Caki2 (cell line): Measurements from ENCODE around the gene CHST5. TPM values are rescaled to one million over a fixed set of nuclear protein-coding genes. Genes with fewer than 3 reads are reported as not detected.
"Not testable (repeated sequence)": the region's sequence is repeated elsewhere in the genome, so short reads cannot be mapped to it uniquely, and the experiment has no call there.

Source experiments
- DNase-seq: peaks from one replicate; pipeline ENCODE4 v3.0.0-alpha.2; 2015; ENCODE audit warnings: low read depth
- in situ Hi-C: cut with HindIII; loops from 2 replicates; pipeline ENCODE4 v1.10.0; 2016; ENCODE audit warnings: low sequenced_read_pairs, low pct_unique_long_range_greater_than_20kb, mixed read lengths
- total RNA-seq: library from RNA; depleted of rRNA; stranded (reverse); fragments of >200 nt; shearing (Covaris generic); gene quantifications from 2 replicates; pipeline ENCODE4 v1.2.3, GENCODE V29; 2014; ENCODE audit warnings: low replicate concordance

CHST5 gene
- total RNA-seq, 1 experiment from 2014 or later: not detected

DNA sequence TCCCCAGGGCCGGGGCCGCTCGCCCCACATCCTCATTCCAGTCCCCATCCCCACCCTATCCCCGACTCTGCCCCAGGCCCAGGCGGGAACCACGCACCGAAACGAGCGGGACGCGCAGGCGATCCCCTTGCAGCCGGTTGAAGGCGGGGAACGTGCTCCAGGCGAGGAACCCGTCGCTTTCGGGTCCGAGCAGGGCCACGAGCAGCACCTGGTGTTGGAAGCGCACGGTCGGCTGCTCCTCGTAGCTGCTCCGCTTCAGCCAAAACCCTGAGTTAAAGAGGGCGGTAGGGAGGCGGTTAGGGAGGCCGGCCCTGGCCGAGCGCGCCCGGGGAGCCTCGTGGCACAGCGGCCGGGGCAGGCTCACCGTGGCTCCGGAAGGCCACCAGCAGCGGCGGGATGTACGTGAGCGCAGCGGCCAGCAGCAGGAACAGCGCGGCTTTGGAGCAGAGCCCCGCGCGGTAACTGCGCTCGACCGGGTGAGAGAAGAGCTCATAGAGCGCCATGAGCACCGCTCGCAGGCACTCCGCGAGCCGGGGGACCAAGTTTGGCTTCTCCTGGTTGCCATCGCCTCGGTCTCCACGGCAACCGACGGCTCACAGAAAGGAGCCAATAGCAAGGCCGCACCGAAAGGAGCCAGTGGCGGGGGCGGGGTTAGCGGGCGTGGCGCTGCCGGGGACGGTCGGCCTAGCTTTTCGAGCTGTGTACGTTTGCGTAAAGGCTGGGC lies 20.0 kb upstream of the CHST5 start, which contains the start of gene TMEM231:
TSS of gene TMEM231 (minus strand) at position 546 of the 724 bp plus-strand sequence. CDS start at position 503, 43 bp downstream.
- peak; percentile 88 for DNase-seq
- in situ Hi-C loops: no loop called here

DNA sequence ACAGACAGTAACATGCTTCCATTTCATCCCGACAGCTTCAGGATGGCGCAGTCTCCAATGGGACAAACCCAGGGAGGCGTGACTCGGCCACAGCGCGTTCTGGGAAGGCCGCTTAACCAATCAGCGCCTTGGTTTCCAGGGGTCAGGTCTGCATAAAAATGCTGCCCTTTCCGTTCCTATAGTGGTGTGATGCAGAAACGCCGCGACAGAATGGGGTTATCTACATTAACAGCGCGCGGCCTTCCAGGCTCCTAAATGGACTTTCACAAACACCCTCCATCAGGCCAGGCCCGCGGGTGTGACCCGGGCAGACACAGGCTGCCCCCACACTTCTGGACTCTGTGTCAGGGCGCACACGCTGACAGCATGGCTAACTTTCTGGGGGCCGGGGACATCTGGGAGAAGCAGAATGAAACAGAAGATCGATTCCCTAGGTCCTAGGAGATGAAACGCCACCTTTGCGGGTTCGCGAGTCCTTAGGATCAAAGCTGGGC lies 19.4 kb upstream of the CHST5 start:
- in situ Hi-C loops: no loop called here
- peak; percentile 77 for DNase-seq

DNA sequence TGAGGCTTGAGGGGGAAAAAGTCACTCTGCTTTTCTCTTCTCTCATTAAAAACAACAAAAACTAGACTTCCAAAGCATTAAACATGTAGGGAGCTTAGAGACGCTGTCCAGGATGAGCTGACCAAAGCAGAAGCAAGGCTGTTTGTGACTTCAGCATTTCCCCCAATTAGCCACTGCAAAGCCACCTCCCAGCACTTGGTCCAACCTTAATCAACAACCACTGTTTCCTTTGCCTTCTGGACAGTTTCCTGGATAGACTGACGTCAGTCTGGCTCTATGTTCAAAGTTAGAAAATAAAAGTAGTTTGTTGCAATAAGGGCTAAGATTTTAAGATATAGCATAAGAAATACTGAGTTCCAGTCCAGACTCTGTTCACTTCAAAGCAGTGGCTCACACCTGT lies 17.0 kb upstream of the CHST5 start:
- DNase-seq: no peak

DNA sequence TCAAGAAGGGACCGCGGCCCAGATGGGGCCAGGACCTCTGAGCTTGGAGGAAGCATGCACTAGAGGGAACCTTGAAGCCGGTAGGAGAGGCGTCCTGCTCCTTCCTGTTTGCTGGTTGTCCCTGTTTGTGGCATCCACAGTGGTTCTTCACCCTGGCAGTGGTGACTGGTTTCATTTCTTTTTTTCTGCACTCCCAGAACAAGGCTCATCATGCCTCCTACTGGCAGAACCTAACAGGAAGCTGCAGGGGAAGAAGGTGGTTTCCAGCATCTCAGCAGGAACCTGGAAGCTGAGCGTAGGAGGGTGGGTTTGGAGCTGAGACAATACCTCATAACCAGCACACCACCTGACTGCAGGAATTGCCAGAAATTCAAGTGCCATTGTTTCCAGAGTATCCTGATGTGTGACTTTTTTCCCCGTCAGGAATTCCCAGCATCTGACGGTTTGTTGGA lies 14.3 kb upstream of the CHST5 start:
- in situ Hi-C loops: no loop called here
- peak; percentile 42 for DNase-seq

More for the DNA sequence above, 17.0 kb upstream of the CHST5 start:
- in situ Hi-C loops: no loop called here

DNA sequence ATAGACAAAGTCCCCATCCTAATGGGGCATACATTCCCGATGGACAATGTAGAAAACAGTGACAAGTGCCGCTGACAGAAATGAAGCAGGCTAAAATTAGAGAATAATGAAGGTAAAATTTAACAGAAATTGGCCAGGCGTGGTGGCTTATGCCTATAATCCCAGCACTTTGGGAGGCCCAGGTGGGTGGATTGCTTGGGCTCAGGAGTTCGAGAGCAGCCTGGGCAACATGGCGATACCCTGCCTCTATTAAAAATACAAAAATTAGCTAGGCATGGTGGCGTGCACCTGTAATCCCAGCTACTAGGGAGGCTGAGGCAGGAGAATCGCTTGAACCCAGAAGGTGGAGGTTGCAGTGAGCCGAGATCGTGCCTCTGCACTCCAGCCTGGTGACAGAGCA lies 12.5 kb upstream of the CHST5 start:
- in situ Hi-C loops, DNase-seq: not testable (repeated sequence)

DNA sequence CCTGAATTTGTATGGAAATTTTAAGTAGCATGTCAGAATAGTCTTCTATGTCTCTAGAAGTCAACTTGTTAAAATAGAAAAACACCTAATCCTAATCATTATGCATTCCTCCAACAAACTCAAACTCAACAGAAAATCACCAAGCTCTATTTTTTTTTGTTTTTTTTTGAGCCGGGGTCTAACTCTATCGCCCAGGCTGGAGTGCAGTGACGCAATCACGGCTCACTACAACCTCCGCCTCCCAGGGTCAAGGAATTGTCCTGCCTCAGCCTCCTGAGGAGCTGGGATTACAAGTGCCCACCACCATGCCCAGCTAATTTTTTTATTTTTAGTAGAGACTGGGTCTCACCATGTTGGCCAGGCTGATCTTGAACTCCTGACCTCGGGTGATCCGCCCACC lies 10.4 kb upstream of the CHST5 start:
- no peak for DNase-seq

DNA sequence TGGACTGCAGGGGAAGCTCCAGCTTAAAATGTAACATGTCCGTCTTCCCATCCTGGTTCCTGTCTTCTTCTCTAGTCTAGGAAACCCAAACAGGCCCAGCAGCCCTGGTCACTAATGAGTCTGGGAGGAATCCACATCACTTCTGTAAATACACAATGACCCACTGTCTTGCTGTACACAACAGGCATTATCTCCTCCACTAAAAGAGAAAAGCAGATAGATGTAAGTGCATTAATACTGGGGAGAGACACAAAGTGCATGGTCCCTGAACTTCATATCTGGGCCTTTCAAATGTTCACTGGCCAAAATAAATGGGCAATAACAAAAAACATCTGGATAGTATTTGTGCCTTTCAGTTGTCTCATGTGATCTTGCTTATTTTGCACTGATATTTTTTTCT lies 10.0 kb upstream of the CHST5 start:
- DNase-seq, in situ Hi-C loops: not testable (repeated sequence)

More for the DNA sequence above, 10.4 kb upstream of the CHST5 start:
- in situ Hi-C loops: no loop called here

DNA sequence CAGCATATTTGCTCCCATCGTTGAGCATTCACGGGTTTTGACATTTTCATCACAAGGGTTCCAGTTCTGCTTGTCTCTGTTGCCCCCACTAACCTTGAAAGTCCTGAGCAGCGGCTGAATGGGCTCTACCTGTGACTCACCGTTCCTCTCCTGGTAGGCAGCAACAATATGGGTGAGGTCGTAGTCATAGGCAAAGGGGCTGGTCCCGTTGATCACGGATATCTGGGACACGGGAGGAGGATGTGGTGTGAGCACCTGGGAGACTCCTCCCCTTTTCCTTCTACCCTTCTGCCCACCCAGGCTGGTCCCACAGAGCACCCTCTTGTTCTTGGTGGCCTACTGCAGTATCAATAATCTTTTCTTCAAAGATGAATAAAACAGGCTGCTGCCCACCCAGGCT lies 6.6 kb upstream of the CHST5 start:
- DNase-seq, in situ Hi-C loops: not testable (repeated sequence)

DNA sequence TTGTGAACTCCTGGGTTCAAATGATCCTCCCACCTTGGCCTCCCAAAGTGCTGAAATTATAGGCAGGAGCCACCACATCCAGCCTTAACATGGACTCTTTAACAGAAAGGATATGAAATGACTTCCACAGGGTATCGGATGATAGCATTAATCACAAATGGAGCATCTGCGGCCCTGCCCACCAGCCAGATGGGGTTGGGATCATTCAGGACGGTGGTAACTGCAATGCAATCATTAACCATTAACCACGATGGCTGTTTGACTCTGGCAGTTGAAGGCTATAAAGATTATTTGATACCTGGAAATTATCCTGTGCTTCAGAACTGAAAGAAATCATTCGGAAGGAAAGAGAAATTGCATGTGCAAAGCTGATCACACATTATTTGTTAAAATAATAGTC lies 5.3 kb upstream of the CHST5 start:
- in situ Hi-C loops: no loop called here
- no peak for DNase-seq

DNA sequence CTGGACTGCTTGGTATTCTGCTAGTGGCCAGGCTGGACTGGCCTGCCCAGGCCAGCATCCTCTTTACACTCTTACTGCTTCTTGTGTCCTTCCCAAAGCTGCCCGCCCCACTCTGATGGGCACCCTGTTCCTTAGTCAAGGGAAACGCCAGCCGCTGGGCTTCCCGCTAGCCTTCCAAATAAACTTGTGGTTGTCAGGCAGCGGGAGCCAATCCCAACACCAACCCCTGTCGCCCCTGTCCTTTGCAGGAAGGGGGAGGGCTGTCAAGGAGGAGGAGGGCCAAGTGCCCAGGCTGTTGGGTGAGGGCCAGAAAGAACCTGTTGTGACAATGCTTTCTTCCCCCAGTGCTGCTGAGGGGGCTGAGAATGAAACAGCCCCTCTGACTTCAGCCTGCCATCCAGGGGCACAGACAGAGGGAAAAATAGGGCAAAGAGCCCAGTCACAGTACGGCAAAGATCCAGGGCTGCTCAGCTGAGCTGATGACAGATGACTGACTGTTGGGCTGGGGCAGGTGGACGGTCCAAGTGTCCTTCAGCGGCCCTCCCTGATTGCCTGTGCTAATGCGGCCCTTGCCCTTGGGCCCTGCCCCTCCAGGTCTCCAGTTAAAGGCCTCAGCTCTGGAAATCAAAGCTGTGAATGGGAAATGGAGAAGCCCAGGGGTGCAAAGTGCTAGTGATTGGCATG lies 3.1 kb upstream of the CHST5 start:
- DNase-seq, in situ Hi-C loops: not testable (repeated sequence)

DNA sequence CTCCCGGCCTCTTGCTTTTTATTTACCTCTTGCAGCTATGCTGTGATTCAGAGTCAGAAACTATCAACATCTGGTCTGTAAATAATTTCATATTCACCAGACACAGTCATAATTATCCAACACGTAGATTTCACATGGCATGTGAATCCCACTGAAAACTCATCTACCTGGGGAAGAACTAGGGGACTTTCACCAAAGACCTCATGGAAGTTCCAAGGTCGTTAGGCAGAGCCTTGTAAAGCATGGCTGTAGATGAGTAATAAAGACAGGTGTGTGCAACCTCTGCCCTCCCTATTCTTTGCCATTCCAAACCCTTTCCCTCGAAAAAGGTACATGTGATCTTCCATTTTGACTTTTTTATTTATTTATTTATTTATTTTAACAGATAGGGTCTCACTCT lies 1.9 kb upstream of the CHST5 start:
- in situ Hi-C loops: no loop called here
- no peak for DNase-seq

DNA sequence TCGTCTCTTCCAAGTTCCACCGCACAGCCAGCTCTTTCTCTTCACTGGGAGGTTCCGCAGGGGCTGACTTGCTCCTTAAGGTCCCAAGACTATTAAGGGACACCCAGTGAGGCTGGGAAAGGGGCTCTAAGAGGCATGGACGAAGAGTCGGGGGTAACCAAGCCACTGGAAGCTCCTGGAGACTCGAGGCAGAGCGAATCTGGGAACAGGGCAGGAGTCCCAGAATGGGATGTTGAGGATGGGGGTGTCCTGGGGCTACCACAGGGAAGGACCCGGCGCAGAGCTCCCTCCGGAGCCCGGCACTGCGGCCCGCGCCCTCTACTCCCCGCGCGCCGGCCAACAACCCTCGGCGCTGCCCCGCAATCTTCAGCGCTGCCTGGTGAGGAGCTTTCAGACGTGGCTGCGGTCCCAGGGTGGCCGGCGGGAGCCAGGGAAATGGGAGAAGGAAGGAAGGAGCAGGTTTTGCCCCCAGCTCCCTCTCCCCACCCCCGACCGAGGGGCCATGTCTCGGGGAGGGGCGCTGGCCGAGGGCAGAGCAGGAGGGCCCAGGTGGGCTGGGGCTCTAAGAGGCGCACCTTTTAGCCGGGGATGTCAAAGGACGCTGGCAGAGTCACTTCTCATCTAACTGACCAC lies 581 bp downstream of the CHST5 start:
- DNase-seq: no peak
- in situ Hi-C loops: no loop called here

DNA sequence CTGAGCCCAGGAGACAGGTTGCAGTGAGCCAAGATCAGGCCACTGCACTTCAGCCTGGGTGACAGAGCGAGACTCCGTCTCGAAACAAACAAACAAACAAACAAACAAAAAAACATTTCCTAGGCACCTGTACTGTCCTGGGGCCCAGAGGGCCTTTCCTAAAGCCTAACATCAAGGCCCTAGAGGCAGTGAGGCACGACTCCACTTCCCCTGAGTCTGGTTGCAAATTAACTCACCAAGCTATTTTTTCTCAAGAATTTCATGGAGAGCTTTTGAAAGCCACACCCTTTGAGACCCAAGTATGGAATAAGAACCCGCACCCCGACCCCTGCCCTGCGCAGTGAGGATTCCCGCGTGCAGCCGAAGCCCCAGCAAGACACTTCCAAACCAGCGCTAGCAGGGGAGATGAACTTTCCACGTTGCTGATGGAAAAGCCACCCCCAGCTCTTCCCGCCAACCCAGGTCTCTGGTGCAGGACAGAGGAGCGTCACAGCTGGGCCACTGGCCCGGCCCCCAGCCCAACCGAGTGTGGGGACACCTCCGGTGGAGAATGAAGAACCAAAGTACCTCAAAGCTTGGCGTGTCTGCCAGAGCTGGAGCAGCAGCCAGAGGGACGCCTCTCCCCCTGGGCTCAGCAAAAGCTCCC lies 1.2 kb downstream of the CHST5 start:
- DNase-seq: no peak
- in situ Hi-C loops: no loop called here

DNA sequence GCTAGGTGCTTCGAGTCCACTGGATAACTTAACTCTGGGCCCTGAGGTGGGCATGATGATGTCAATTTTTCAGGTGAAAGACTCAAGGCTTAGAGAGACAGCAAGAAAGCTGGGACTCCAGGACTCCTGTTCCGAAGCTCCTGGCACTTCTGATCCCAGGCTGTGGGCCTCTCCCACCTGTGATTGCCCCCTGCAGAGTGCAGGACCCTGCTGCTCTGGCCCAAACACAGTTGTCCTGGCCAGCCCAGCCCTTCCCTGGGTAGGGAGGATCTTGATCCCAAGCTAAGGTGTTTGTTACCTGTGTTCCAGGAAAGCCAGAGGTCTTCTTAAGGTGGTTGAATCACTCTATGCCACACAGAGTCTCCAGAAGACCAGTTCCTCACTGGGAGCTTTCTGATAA lies 3.1 kb downstream of the CHST5 start:
- in situ Hi-C loops: no loop called here
- no peak for DNase-seq

DNA sequence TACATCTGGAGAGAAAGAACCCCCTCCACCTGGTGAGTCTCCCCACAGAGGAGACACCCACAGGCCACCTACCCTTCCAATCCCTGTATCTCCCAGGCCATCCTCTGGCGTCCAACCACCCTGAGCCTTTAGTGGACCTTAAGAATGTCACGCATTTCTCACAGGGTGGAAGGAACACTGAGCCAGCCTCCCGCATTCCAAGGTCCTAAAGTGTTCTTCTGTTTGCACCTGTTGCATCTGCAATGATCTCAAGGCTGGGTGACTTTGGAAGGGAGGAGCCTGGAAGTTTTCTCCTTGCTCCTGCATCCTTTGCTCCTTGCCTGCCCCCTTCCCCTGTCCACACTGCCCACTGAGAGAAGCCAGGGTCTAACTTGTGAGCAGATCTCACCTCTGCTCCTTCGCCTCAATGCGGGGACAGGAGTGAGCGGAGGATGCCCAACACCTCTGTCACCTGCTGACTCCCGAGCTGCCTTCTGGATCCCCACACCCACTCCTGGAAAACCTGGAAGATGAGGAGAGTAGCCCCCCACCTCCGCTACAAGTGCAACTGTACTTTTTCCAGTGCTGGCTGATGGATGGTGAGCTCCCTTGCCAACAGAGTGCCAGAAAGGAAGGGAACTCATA lies 3.7 kb downstream of the CHST5 start:
- in situ Hi-C loops: no loop called here

DNA sequence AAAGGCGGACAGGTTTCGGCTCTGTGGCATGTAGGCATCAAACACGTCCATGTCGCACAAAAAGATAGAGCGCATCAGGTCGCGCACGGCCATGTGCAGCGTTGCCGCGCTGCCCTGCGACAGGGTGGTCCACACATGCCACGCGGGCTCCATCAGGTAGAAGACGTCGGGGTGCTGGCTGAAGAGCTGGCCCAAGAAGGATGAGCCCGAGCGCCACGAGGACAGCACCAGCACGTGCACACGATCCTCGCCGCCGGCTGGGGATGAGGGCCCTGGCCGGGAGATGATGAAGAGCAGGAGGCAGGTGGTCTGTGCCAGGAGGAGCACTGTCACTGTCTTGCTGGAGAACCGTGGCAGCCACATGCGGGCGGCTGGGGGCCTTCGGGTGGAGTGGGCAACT lies 5.9 kb downstream of the CHST5 start:
- DNase-seq: no peak
- in situ Hi-C loops: no loop called here

More for the DNA sequence above, 3.7 kb downstream of the CHST5 start:
- DNase-seq: no peak

DNA sequence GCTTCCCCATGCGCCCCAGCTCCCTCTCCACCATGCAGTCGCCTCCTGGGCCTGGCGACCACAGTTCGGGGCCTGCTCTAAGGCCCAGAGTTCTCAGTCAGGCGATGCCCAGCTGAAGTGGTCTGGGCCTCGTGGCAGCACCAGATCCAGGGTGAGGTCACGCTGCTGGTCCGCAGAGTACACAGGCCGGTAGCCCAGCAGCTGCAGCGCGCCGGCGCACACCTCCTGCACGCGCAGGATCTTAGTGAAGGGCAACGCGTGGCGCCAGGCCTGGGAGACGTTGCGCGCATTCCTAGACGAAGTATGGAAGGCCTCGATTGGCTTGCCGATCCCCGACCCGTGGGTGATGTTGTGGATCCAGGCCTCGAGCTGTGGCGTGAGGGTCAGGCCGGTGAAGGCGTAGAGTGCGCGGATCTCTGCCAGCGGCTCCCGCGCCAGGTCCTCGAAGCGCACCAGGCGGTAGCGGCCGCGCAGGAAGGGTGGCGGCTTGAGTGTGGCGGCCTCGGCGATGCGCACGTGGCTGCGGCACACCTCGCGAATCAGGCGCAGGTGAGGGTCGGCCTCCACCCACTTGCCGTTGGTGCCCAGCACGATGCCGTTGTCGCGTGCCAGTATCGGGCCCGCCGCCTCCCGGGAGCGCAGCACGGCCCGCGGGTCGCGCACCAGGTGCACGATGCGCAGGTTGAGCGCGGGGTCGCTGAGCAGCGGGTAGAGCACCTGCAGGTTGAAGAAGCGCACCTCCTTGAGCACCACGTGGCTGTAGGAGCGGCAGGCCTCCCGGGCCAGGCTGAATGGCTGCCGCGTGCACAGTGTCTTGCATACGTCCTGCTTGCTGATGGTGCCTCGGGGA lies 6.6 kb downstream of the CHST5 start:
- DNase-seq: no peak
- in situ Hi-C loops: no loop called here
